Measurements from ENCODE around the gene SMIM26. TPM values are rescaled to one million over a fixed set of nuclear protein-coding genes. Genes with fewer than 3 reads are reported as not detected.

The SMIM26 gene
- polyA plus RNA-seq, 2 of the 4 experiments (the other 2 are of a cell fraction) = 209 to 291 TPM

- POLR2A ChIA-PET = no interaction called here
- no peaks in the 10 kb centered on the region for H3K4me1 ChIP-seq
- DNase-seq (ENCODE audit: low read depth in 1 of 2, low spot score in 1 of 2) (no peak), ATAC-seq (no peak), FAIRE-seq (no peak)
- no peak overlapping the region for H3K4me2 ChIP-seq
- no peaks in the 10 kb centered on the region for H3K9me3 ChIP-seq
- H3K27ac ChIP-seq = no peak overlapping the region
- H3K4me3 ChIP-seq = no peak overlapping the region
- CTCF ChIA-PET = interaction anchor here (1.0 kb wide), 1 partner anchor 21 kb away, joined by 4 read pairs; no protein-coding TSS in a partner anchor
- WGBS (ENCODE audit: missing lambda C conversion rate) = 84% methylated on average over 8 of the region's 8 CpGs
- TF ChIP-seq E2F6 (IDR thresholded peaks at IDR 0.05; ENCODE audit: borderline replicate concordance, low read depth) = no peak
- no peak for TF ChIP-seq FOSL2 (IDR thresholded peaks at IDR 0.05)
- no peak for TF ChIP-seq FOSL2 (CRISPR knock-in tag; IDR thresholded peaks at IDR 0.05)
- no peak for TF ChIP-seq HOXB5 (CRISPR knock-in tag; IDR thresholded peaks at IDR 0.05)
- no peak for TF ChIP-seq ZFP36 (IDR thresholded peaks at IDR 0.05; ENCODE audit: borderline replicate concordance, partially characterized antibody)
- no peak for TF ChIP-seq POLR2A (IDR thresholded peaks at IDR 0.05; ENCODE audit: low read length)
- no peak for TF ChIP-seq FOXS1 (CRISPR knock-in tag; IDR thresholded peaks at IDR 0.05)
- no peak for TF ChIP-seq CTCF (IDR thresholded peaks at IDR 0.05)
- no peak for TF ChIP-seq ATOH8 (CRISPR knock-in tag; IDR thresholded peaks at IDR 0.05; ENCODE audit: low read depth)
- no peak for TF ChIP-seq HOXA7 (CRISPR knock-in tag; IDR thresholded peaks at IDR 0.05)
Measured at GRCh38 chr20:18611492-18611891, 44.3 kb downstream of the SMIM26 start.

- WGBS (ENCODE audit: missing lambda C conversion rate) = 65% methylated on average over 2 of the region's 2 CpGs
- peak; percentile 9 to 27 for DNase-seq (ENCODE audit: low read depth in 1 of 2, low spot score in 1 of 2)
- TF ChIP-seq ZFP36 (IDR thresholded peaks at IDR 0.05; ENCODE audit: borderline replicate concordance, partially characterized antibody) (no peak), SMC3 (IDR thresholded peaks at IDR 0.05) (no peak), RARB (CRISPR knock-in tag; IDR thresholded peaks at IDR 0.05) (no peak), ZNF302 (CRISPR knock-in tag; IDR thresholded peaks at IDR 0.05) (no peak), MAFK (IDR thresholded peaks at IDR 0.05; ENCODE audit: partially characterized antibody) (no peak), RNF2 (IDR thresholded peaks at IDR 0.05; ENCODE audit: borderline replicate concordance, low read depth) (no peak), GATA3 (IDR thresholded peaks at IDR 0.05; ENCODE audit: borderline replicate concordance) (no peak), E2F6 (IDR thresholded peaks at IDR 0.05; ENCODE audit: borderline replicate concordance, low read depth) (no peak), ESRRA (IDR thresholded peaks at IDR 0.05; ENCODE audit: borderline replicate concordance, low read length) (no peak)
- CTCF ChIA-PET = interaction anchor here (0.6 to 1.3 kb wide), 2 partner anchors 19 to 44 kb away, joined by 3 read pairs; no protein-coding TSS in a partner anchor
- peak; percentile 18 for FAIRE-seq
- ATAC-seq = peak; percentile 48 to 55; a peak in 3 of 6 replicates
- no peaks in the 10 kb centered on the region for H3K4me1 ChIP-seq
- no peak overlapping the region for H3K27ac ChIP-seq
- H3K4me3 ChIP-seq = no peak overlapping the region
- POLR2A ChIA-PET = no interaction called here
- H3K4me2 ChIP-seq = no peak overlapping the region
- H3K9me3 ChIP-seq = peaks cover 8% of the 10 kb centered on the region; the same call in 1 of the 3 replicates
Measured at GRCh38 chr20:18613553-18613952, 46.3 kb downstream of the SMIM26 start.

GRCh38 chr20:18614244-18614643 is 47.0 kb downstream of the SMIM26 start:
- FAIRE-seq (no peak), ATAC-seq (no peak), DNase-seq (ENCODE audit: low read depth in 1 of 2, low spot score in 1 of 2) (no peak)
- ChIA-PET CTCF (interaction anchor here (0.6 to 2.6 kb wide), 2 partner anchors 18 to 44 kb away, joined by 3 to 7 read pairs; no protein-coding TSS in a partner anchor), POLR2A (no interaction called here)
- Histone ChIP-seq H3K9me3 (peaks cover 8% of the 10 kb centered on the region; the same call in 1 of the 3 replicates), H3K4me3 (no peak overlapping the region), H3K4me2 (no peak overlapping the region), H3K27ac (no peak overlapping the region), H3K4me1 (no peaks in the 10 kb centered on the region)
- WGBS (ENCODE audit: missing lambda C conversion rate) = 91% methylated on average over 5 of the region's 5 CpGs
- TF ChIP-seq NR3C1 (IDR thresholded peaks at IDR 0.05) (no peak), CTCF (IDR thresholded peaks at IDR 0.05) (no peak), JUNB (IDR thresholded peaks at IDR 0.05) (no peak), SMC3 (IDR thresholded peaks at IDR 0.05) (no peak), ESRRA (IDR thresholded peaks at IDR 0.05; ENCODE audit: borderline replicate concordance, low read length) (no peak), EHF (CRISPR knock-in tag; IDR thresholded peaks at IDR 0.05) (no peak), POLR2A (IDR thresholded peaks at IDR 0.05; ENCODE audit: low read length) (no peak), HOXA7 (CRISPR knock-in tag; IDR thresholded peaks at IDR 0.05) (no peak), ZC3H11A (IDR thresholded peaks at IDR 0.05) (no peak), NPAS2 (CRISPR knock-in tag; IDR thresholded peaks at IDR 0.05; ENCODE audit: borderline replicate concordance) (no peak), RCOR1 (IDR thresholded peaks at IDR 0.05; ENCODE audit: low read depth, low read length) (no peak), MAX (IDR thresholded peaks at IDR 0.05) (no peak), CHD4 (IDR thresholded peaks at IDR 0.05; ENCODE audit: borderline replicate concordance) (no peak), HES2 (IDR thresholded peaks at IDR 0.05) (no peak)

All from A549 (cell line).